HG03045 (cell line): ENCODE measurements around the gene P2RY10.
A peak's percentile ranks its signal among the peaks of the same experiment; 100 is the strongest.
"Not testable (repeated sequence)": the region's sequence is repeated elsewhere in the genome, so short reads cannot be mapped to it uniquely, and the experiment has no call there.

ENCODE experiments used
- ATAC-seq: cut with Tn5 transposase; IDR thresholded peaks from one replicate; pipeline ENCODE4 v1.9.1; 2021; ENCODE audit warnings: mild to moderate bottlenecking, moderate library complexity; ENCODE audit not compliant: unreplicated experiment

The P2RY10 gene

GRCh38 chrX:78945186-78945912 is at the start of gene P2RY10:
Gene P2RY10, plus strand, starts transcription at chrX:78945391. Its CDS starts 15,130 bp downstream, at chrX:78960521.
- peak; percentile 77 for ATAC-seq

- ATAC-seq, result no peak
Measured at GRCh38 chrX:78922754-78923153, 22.4 kb upstream of the P2RY10 start.

GRCh38 chrX:78923198-78924015 is 21.8 kb upstream of the P2RY10 start:
- peak; percentile 96 for ATAC-seq

- no peak for ATAC-seq
Measured at GRCh38 chrX:78931814-78932213, 13.4 kb upstream of the P2RY10 start.

GRCh38 chrX:78934866-78935265 is 10.3 kb upstream of the P2RY10 start:
- ATAC-seq, result no peak

- no peak for ATAC-seq
Measured at GRCh38 chrX:78944351-78944750, 840 bp upstream of the P2RY10 start.

- no peak for ATAC-seq
Measured at GRCh38 chrX:78946178-78946931, 1.2 kb downstream of the P2RY10 start.

- no peak for ATAC-seq
Measured at GRCh38 chrX:78950009-78950835, 5.0 kb downstream of the P2RY10 start.

GRCh38 chrX:78957049-78957767 is 12.0 kb downstream of the P2RY10 start:
- ATAC-seq, result peak; percentile 20

GRCh38 chrX:78957768-78958130 is 12.6 kb downstream of the P2RY10 start:
- ATAC-seq, result peak; percentile 51

- ATAC-seq, result no peak
Measured at GRCh38 chrX:78958419-78959116, 13.4 kb downstream of the P2RY10 start.

- ATAC-seq, result no peak
Measured at GRCh38 chrX:78960888-78961287, 15.7 kb downstream of the P2RY10 start.

GRCh38 chrX:78964598-78964997 is 19.4 kb downstream of the P2RY10 start:
- no peak for ATAC-seq

- peak; percentile 99 for ATAC-seq
Measured at GRCh38 chrX:78979789-78980464, 34.7 kb downstream of the P2RY10 start.

- ATAC-seq, result no peak
Measured at GRCh38 chrX:78989349-78989748, 44.2 kb downstream of the P2RY10 start.

GRCh38 chrX:78997870-78998558 is 52.8 kb downstream of the P2RY10 start:
- ATAC-seq, result no peak

GRCh38 chrX:79007540-79007939 is 62.3 kb downstream of the P2RY10 start:
- not testable (repeated sequence) for ATAC-seq
